SK-N-SH treated with all-trans-retinoic acid at 6 μM for 48 hours (cell line): ENCODE measurements around the gene NEURL1.

Experiments used
- ATAC-seq: fragments of 200-7000 bp; cut with Tn5 transposase; 3 replicates; pipeline ENCODE4 v1.9.1; 2020; ENCODE audit warnings: mild to moderate bottlenecking, moderate library complexity
- ARNTL ChIP-seq: fragments of 450-650 bp; formaldehyde crosslinking; IDR thresholded peaks from 2 replicates; pipeline ENCODE4 v1.5.0; 2020; ENCODE audit warnings: low read depth, mild to moderate bottlenecking, moderate library complexity, borderline replicate concordance
- CSDC2 ChIP-seq: fragments of 250-450 bp; sonication (Bioruptor Pico); IDR thresholded peaks from 2 replicates; pipeline ENCODE4 v1.5.0; 2020; ENCODE audit warnings: mild to moderate bottlenecking, moderate library complexity
- CSRNP3 ChIP-seq: fragments of 250-450 bp; sonication (Bioruptor Pico); IDR thresholded peaks from 2 replicates; pipeline ENCODE4 v1.5.1; 2021; ENCODE audit warnings: mild to moderate bottlenecking, moderate library complexity
- ESRRG ChIP-seq: fragments of 250-450 bp; sonication (Bioruptor Pico); IDR thresholded peaks from 2 replicates; pipeline ENCODE4 v1.6.1; 2021; ENCODE audit warnings: mild to moderate bottlenecking
- GLIS3 ChIP-seq: fragments of 250-450 bp; sonication (Bioruptor Pico); IDR thresholded peaks from 2 replicates; pipeline ENCODE4 v1.5.0; 2020; ENCODE audit warnings: mild to moderate bottlenecking, moderate library complexity
- ISL1 ChIP-seq: fragments of 250-450 bp; sonication (Bioruptor Pico); IDR thresholded peaks from 2 replicates; pipeline ENCODE4 v2.1.2; 2022; ENCODE audit warnings: mild to moderate bottlenecking, moderate library complexity
- OSR1 ChIP-seq: fragments of 250-450 bp; sonication (Bioruptor Pico); IDR thresholded peaks from 2 replicates; pipeline ENCODE4 v1.8.0; 2022; ENCODE audit warnings: moderate library complexity, mild to moderate bottlenecking, inconsistent platforms
- POU6F1 ChIP-seq: fragments of 250-450 bp; sonication (Bioruptor Pico); IDR thresholded peaks from 2 replicates; pipeline ENCODE4 v1.8.0; 2021; ENCODE audit warnings: low read depth, mild to moderate bottlenecking, moderate library complexity, borderline replicate concordance
- PPARA ChIP-seq: fragments of 250-450 bp; sonication (Bioruptor Pico); IDR thresholded peaks from 2 replicates; pipeline ENCODE4 v1.5.0; 2020; ENCODE audit warnings: mild to moderate bottlenecking, borderline replicate concordance
- RARB ChIP-seq: fragments of 250-450 bp; sonication (Bioruptor Pico); IDR thresholded peaks from 2 replicates; pipeline ENCODE4 v1.8.0; 2021; ENCODE audit warnings: mild to moderate bottlenecking, moderate library complexity
- SNAI2 ChIP-seq: fragments of 250-450 bp; sonication (Bioruptor Pico); IDR thresholded peaks from 2 replicates; pipeline ENCODE4 v1.5.0; 2020; ENCODE audit warnings: mild to moderate bottlenecking, moderate library complexity
- TCF4 ChIP-seq: fragments of 250-450 bp; sonication (Bioruptor Pico); IDR thresholded peaks from 2 replicates; pipeline ENCODE4 v1.8.0; 2021; ENCODE audit warnings: mild to moderate bottlenecking, moderate library complexity, borderline replicate concordance
- TOX ChIP-seq: fragments of 250-450 bp; sonication (Bioruptor Pico); IDR thresholded peaks from 2 replicates; pipeline ENCODE4 v1.8.0; 2021; ENCODE audit warnings: mild to moderate bottlenecking, moderate library complexity, borderline replicate concordance
- ZC3H10 ChIP-seq: fragments of 250-450 bp; sonication (Bioruptor Pico); IDR thresholded peaks from 2 replicates; pipeline ENCODE4 v1.5.1; 2021; ENCODE audit warnings: mild to moderate bottlenecking, moderate library complexity
- ZFP3 ChIP-seq: fragments of 250-450 bp; sonication (Bioruptor Pico); IDR thresholded peaks from 2 replicates; pipeline ENCODE4 v1.5.0; 2020; ENCODE audit warnings: mild to moderate bottlenecking, moderate library complexity
- ZFP30 ChIP-seq: fragments of 450-650 bp; formaldehyde crosslinking; IDR thresholded peaks from 2 replicates; pipeline ENCODE4 v1.5.0; 2022; ENCODE audit warnings: mild to moderate bottlenecking, moderate library complexity
- ZNF565 ChIP-seq: fragments of 450-650 bp; formaldehyde crosslinking; conservative IDR thresholded peaks from 2 replicates; pipeline ENCODE4 v1.5.0; 2020; ENCODE audit warnings: low read depth, mild to moderate bottlenecking, moderate library complexity
- ZNF70 ChIP-seq: fragments of 450-650 bp; formaldehyde crosslinking; IDR thresholded peaks from 2 replicates; pipeline ENCODE4 v1.5.0; 2020; ENCODE audit warnings: mild to moderate bottlenecking, moderate library complexity
- ZNF8 ChIP-seq: fragments of 450-650 bp; formaldehyde crosslinking; IDR thresholded peaks from 2 replicates; pipeline ENCODE4 v1.5.0; 2020; ENCODE audit warnings: mild to moderate bottlenecking, moderate library complexity
- TF ChIP-seq, protein P1 (sequence below): fragments of 250-450 bp; sonication (Bioruptor Pico); IDR thresholded peaks from 2 replicates; pipeline ENCODE4 v1.5.1; 2020; ENCODE audit warnings: low read depth, mild to moderate bottlenecking, moderate library complexity
- TF ChIP-seq, protein P2 (sequence below): fragments of 250-450 bp; sonication (Bioruptor Pico); IDR thresholded peaks from 2 replicates; pipeline ENCODE4 v1.8.0; 2020; ENCODE audit warnings: mild to moderate bottlenecking, moderate library complexity, borderline replicate concordance
- TF ChIP-seq, protein P3 (sequence below): fragments of 250-450 bp; sonication (Bioruptor Pico); IDR thresholded peaks from 2 replicates; pipeline ENCODE4 v1.5.0; 2020; ENCODE audit warnings: mild to moderate bottlenecking, moderate library complexity

The NEURL1 gene

GRCh38 chr10:103548581-103549348 lies 55.3 kb downstream of the NEURL1 start:
- ATAC-seq = no peak
- TF ChIP-seq TOX (no peak), ZC3H10 (CRISPR knock-in tag) (no peak), CSRNP3 (CRISPR knock-in tag) (no peak), ZFP30 (CRISPR knock-in tag) (no peak), ZNF70 (CRISPR knock-in tag) (no peak), ZNF565 (no peak), PPARA (CRISPR knock-in tag) (no peak), TCF4 (CRISPR knock-in tag) (no peak), ISL1 (CRISPR knock-in tag) (no peak), RARB (CRISPR knock-in tag) (no peak), ARNTL (CRISPR knock-in tag) (no peak), SNAI2 (no peak), POU6F1 (CRISPR knock-in tag) (no peak), ZFP3 (CRISPR knock-in tag) (no peak), GLIS3 (CRISPR knock-in tag) (no peak), ZNF8 (CRISPR knock-in tag) (no peak), CSDC2 (no peak)
- TF ChIP-seq, protein P1, sequence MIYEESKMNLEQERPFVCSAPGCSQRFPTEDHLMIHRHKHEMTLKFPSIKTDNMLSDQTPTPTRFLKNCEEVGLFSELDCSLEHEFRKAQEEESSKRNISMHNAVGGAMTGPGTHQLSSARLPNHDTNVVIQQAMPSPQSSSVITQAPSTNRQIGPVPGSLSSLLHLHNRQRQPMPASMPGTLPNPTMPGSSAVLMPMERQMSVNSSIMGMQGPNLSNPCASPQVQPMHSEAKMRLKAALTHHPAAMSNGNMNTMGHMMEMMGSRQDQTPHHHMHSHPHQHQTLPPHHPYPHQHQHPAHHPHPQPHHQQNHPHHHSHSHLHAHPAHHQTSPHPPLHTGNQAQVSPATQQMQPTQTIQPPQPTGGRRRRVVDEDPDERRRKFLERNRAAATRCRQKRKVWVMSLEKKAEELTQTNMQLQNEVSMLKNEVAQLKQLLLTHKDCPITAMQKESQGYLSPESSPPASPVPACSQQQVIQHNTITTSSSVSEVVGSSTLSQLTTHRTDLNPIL = no peak
- TF ChIP-seq, protein P2, sequence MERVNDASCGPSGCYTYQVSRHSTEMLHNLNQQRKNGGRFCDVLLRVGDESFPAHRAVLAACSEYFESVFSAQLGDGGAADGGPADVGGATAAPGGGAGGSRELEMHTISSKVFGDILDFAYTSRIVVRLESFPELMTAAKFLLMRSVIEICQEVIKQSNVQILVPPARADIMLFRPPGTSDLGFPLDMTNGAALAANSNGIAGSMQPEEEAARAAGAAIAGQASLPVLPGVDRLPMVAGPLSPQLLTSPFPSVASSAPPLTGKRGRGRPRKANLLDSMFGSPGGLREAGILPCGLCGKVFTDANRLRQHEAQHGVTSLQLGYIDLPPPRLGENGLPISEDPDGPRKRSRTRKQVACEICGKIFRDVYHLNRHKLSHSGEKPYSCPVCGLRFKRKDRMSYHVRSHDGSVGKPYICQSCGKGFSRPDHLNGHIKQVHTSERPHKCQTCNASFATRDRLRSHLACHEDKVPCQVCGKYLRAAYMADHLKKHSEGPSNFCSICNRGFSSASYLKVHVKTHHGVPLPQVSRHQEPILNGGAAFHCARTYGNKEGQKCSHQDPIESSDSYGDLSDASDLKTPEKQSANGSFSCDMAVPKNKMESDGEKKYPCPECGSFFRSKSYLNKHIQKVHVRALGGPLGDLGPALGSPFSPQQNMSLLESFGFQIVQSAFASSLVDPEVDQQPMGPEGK (CRISPR knock-in tag) = no peak
- TF ChIP-seq, protein P3, sequence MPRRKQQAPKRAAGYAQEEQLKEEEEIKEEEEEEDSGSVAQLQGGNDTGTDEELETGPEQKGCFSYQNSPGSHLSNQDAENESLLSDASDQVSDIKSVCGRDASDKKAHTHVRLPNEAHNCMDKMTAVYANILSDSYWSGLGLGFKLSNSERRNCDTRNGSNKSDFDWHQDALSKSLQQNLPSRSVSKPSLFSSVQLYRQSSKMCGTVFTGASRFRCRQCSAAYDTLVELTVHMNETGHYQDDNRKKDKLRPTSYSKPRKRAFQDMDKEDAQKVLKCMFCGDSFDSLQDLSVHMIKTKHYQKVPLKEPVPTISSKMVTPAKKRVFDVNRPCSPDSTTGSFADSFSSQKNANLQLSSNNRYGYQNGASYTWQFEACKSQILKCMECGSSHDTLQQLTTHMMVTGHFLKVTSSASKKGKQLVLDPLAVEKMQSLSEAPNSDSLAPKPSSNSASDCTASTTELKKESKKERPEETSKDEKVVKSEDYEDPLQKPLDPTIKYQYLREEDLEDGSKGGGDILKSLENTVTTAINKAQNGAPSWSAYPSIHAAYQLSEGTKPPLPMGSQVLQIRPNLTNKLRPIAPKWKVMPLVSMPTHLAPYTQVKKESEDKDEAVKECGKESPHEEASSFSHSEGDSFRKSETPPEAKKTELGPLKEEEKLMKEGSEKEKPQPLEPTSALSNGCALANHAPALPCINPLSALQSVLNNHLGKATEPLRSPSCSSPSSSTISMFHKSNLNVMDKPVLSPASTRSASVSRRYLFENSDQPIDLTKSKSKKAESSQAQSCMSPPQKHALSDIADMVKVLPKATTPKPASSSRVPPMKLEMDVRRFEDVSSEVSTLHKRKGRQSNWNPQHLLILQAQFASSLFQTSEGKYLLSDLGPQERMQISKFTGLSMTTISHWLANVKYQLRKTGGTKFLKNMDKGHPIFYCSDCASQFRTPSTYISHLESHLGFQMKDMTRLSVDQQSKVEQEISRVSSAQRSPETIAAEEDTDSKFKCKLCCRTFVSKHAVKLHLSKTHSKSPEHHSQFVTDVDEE (CRISPR knock-in tag) = no peak

GRCh38 chr10:103549349-103549685 lies 55.8 kb downstream of the NEURL1 start:
- no peak for ATAC-seq
- no peak for TF ChIP-seq CSRNP3 (CRISPR knock-in tag)
- no peak for TF ChIP-seq ESRRG (CRISPR knock-in tag)
- TF ChIP-seq, protein P1 = no peak
- TF ChIP-seq TOX = no peak
- TF ChIP-seq OSR1 (CRISPR knock-in tag) = no peak
- TF ChIP-seq GLIS3 (CRISPR knock-in tag) = no peak
- TF ChIP-seq, protein P2 (CRISPR knock-in tag) = no peak
- TF ChIP-seq SNAI2 = no peak
- TF ChIP-seq RARB (CRISPR knock-in tag) = no peak
- no peak for TF ChIP-seq ZNF565
- TF ChIP-seq, protein P3 (CRISPR knock-in tag) = no peak
- no peak for TF ChIP-seq ZFP30 (CRISPR knock-in tag)
